Fibroblast of villous mesenchyme (primary cell): ENCODE measurements around the gene RAB44. TPM values are rescaled to one million over a fixed set of nuclear protein-coding genes. Genes with fewer than 3 reads are reported as not detected.

Source experiments
- DNase-seq: peaks from one replicate; pipeline ENCODE4 v3.0.0-alpha.2; 2010; ENCODE audit warnings: low read depth
- H3K4me3 ChIP-seq: 2 replicates; pipeline ENCODE4 v1.5.1; 2011; ENCODE audit warnings: low read depth, mild to moderate bottlenecking, low read length
- CTCF ChIP-seq: IDR thresholded peaks from 2 replicates; pipeline ENCODE4 v1.5.1; 2012; ENCODE audit warnings: low read depth, mild to moderate bottlenecking, low read length; ENCODE audit not compliant: insufficient read depth
- total RNA-seq: library from RNA; depleted of rRNA; stranded (reverse); fragments of >200 nt; gene quantifications from 2 replicates; pipeline ENCODE4 v1.2.3, GENCODE V29; 2012

The RAB44 gene
- total RNA-seq, 1 donor: not detected

GRCh38 chr6:36739947-36740817, 42.6 kb downstream of the RAB44 start:
- no peak for DNase-seq
- TF ChIP-seq CTCF: no peak
- no peak overlapping the region for H3K4me3 ChIP-seq

GRCh38 chr6:36740818-36741179, 43.2 kb downstream of the RAB44 start:
- H3K4me3 ChIP-seq: no peak overlapping the region
- no peak for TF ChIP-seq CTCF
- no peak for DNase-seq

GRCh38 chr6:36742146-36742545, 44.5 kb downstream of the RAB44 start:
- DNase-seq: no peak
- no peak for TF ChIP-seq CTCF
- H3K4me3 ChIP-seq: no peak overlapping the region

- TF ChIP-seq CTCF: no peak
- H3K4me3 ChIP-seq: no peak overlapping the region
- DNase-seq: no peak
Measured at GRCh38 chr6:36743032-36743431, 45.4 kb downstream of the RAB44 start.

GRCh38 chr6:36743538-36744303, 46.1 kb downstream of the RAB44 start:
- H3K4me3 ChIP-seq: no peak overlapping the region
- no peak for DNase-seq
- TF ChIP-seq CTCF: no peak

GRCh38 chr6:36744304-36744673, 46.7 kb downstream of the RAB44 start:
- TF ChIP-seq CTCF: no peak
- H3K4me3 ChIP-seq: no peak overlapping the region
- DNase-seq: no peak
